ENCODE results near the gene SYNJ2.

- TF ChIP-seq EGR1 (IDR thresholded peaks at IDR 0.05) (no peak), FOXM1 (IDR thresholded peaks at IDR 0.05; ENCODE audit: borderline replicate concordance, low read depth) (no peak), EP300 (IDR thresholded peaks at IDR 0.05; ENCODE audit: borderline replicate concordance) (no peak), CEBPB (IDR thresholded peaks at IDR 0.05) (no peak), RAD21 (IDR thresholded peaks at IDR 0.05; ENCODE audit: low read depth) (no peak), USF1 (IDR thresholded peaks at IDR 0.05) (no peak), MAX (IDR thresholded peaks at IDR 0.05) (no peak), YY1 (IDR thresholded peaks at IDR 0.05; ENCODE audit: low read depth) (no peak), REST (IDR thresholded peaks at IDR 0.05; ENCODE audit: low read depth) (no peak), TAF1 (IDR thresholded peaks at IDR 0.05; ENCODE audit: low read depth) (no peak), ZBTB7A (IDR thresholded peaks at IDR 0.05; ENCODE audit: low read depth) (no peak), CREB1 (IDR thresholded peaks at IDR 0.05; ENCODE audit: low read depth) (no peak)
Observed at GRCh38 chr6:157966589-157966977, 15.1 kb upstream of the SYNJ2 start.

All from Ishikawa (cell line).